GM12873 (cell line): ENCODE results near the gene ZNF823.

ENCODE experiments used
- TF ChIP-seq, protein P1 (sequence below): IDR thresholded peaks from 2 replicates; pipeline ENCODE4 v1.5.1; 2012; ENCODE audit warnings: low read depth, mild to moderate bottlenecking, moderate library complexity, low read length, control low read depth; ENCODE audit not compliant: insufficient read depth; ENCODE audit errors: missing control alignments

Gene ZNF823

DNA sequence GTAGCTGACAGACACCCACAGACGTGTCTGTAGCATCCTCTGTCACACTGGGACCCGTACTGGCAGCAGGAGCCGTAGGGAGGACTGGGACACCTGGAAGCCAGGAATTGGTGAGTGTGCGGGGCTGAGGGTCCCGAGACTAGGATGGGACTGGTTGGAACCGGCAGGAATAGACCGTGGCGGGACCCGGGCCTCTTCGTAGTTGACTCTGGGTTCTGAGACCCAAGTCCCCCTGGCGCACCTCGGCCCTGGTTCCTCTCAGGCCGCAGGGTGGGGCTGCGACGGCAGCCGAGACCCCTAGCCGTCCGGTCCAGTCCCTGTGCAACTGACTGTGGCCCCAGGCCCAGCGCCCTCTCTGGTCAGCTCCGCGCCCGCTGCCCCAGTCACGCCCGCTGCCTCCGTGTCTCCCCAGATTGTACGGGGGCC lies 64.7 kb downstream of the ZNF823 start:
- TF ChIP-seq, protein P1, sequence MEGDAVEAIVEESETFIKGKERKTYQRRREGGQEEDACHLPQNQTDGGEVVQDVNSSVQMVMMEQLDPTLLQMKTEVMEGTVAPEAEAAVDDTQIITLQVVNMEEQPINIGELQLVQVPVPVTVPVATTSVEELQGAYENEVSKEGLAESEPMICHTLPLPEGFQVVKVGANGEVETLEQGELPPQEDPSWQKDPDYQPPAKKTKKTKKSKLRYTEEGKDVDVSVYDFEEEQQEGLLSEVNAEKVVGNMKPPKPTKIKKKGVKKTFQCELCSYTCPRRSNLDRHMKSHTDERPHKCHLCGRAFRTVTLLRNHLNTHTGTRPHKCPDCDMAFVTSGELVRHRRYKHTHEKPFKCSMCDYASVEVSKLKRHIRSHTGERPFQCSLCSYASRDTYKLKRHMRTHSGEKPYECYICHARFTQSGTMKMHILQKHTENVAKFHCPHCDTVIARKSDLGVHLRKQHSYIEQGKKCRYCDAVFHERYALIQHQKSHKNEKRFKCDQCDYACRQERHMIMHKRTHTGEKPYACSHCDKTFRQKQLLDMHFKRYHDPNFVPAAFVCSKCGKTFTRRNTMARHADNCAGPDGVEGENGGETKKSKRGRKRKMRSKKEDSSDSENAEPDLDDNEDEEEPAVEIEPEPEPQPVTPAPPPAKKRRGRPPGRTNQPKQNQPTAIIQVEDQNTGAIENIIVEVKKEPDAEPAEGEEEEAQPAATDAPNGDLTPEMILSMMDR, result no peak

DNA sequence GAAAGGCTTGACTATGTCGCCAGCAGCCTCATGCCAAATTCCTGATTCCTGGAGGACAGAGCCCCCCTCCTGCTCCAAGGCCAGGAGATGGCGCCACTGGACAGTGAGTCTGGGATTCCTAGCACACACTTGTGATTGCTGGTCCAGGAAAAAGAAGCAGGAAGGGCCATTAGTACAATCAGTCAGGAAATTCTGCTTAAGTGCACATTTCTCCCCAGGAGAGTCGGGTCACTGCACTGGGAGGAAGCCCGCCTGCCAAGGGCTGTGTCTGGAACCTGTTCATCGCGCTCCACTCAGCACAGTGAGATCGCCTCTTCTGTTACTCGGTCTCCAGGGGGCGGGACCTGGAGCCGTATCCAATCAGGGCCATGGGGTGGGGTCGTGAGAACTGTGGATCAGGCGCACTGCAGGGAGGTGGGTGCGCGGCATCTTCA lies 65.1 kb downstream of the ZNF823 start:
- TF ChIP-seq, protein P1, result peak; percentile 66
